T-helper 2 cell treated with Interferon-gamma antibody and Interleukin-4, amounts not matched to agents 100 ng/mL and 5 ng/mL, for 36 hours (primary cell): ENCODE data around the gene RABL3. TPM values are rescaled to one million over a fixed set of nuclear protein-coding genes. Genes with fewer than 3 reads are reported as not detected.
"Not testable (repeated sequence)": the region's sequence is repeated elsewhere in the genome, so short reads cannot be mapped to it uniquely, and the experiment has no call there.

Experiments
- intact Hi-C: fragments of 100-400 bp; cut with micrococcal nuclease; formaldehyde crosslinking; loops from one replicate; pipeline ENCODE4 v1.15.1; 2023
- total RNA-seq: library from RNA; stranded (reverse); gene quantifications from 2 replicates; pipeline ENCODE4 v1.2.3, GENCODE V29; 2022

The RABL3 gene
- total RNA-seq, 1 donor from 2014 or later: 26.4 TPM

DNA sequence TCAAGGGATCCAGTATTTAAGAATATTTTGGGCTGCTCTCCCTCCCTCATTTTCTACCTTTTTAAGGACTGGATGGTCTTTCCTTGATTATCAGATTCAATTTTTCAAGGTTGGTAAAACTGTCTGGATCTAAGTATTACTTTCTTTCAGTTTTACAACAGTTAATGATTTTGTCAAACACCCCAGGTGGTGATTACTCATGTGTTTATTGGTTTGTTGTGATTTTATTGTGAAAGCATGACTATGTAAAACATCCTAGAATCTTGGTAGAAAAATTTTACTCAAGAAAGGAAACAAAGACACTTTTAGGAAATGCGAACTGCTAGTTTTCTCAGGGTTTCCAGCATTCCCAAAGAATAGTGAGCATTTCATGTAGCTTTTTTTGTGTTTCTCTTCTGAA is 7.5 kb upstream of the RABL3 start:
- intact Hi-C loops: no loop called here

DNA sequence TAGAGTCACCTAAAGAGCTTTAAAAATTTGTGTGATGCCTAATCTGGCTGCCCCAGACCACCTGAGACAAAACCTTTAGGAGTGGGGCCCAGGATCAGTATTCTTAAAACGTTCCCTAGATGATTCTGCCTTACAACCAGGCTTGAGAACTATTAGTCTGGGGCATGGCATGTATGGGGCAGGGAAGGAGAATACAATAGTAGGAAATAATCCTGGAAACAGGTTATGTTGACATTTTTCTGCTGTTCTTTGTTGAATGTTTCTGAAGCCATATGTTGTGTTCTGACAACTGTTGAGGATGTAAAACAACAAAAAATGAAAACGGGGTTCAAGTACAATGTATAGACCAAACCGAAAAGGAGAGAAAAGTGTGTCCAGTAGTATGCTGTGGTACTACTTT is 3.1 kb upstream of the RABL3 start:
- intact Hi-C loops: no loop called here

DNA sequence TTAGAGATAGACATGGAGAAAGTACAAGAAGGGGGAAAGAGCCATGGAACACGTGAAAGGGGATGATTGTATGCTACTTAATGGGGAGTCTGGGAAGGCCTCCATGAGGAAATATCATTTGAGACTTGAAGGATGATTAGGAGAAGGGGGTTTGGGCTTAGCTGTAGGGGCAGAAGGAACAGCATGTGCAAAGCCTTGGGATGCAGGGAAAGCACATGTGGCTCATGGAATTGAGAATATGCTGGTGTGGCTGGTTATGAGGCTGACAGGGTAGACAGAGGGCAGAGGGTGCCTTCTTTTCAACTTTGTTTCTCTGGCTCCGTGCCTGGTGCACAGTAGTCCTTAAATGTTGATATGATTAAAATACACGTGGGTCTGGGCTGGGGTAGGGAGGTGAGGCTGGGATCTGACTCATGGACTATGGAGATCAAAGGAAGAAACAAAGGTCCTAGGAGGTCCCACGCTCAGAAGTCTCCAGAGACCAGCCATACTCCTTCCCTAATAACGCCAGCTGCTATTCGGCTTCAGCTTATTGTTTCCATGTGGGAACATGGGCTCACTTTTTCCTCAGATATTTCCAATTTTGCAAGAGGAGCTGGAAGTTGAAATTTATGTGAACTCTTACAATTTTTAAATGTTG is 1.4 kb upstream of the RABL3 start:
- intact Hi-C loops: loop anchor here (2.0 to 5.0 kb wide), 7 partner anchors 31 to 1639 kb away; partner anchors contain the start of genes CFAP91, FAM162A, MIX23 and TIMMDC1

GRCh38 chr3:120742849-120743365 is 591 bp upstream of the RABL3 start:
- intact Hi-C loops: loop anchor here (1.0 to 5.0 kb wide), 13 partner anchors 24 to 1639 kb away; partner anchors contain the start of genes CFAP91, COX17, FAM162A and GSK3B

DNA sequence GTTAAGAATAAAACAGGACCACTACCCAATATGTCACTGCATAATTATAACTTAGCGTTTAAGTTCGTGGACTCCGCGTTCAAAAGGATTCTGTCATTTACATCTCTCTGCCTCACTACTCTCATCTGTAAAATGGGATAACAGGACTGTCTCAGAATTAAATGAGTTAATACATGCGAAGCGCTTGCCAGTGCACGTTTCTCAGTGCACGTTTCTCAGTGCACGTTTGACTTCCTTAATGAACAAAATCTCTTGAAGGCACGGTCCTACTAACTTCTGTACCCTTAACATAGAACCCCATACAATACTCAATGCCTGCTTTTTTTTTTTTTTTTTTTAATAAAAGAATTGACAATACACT is 499 bp downstream of the RABL3 start:
- intact Hi-C loops: loop anchor here (1.0 to 5.0 kb wide), 13 partner anchors 23 to 1640 kb away; partner anchors contain the start of genes CFAP91, COX17, FAM162A and GSK3B

DNA sequence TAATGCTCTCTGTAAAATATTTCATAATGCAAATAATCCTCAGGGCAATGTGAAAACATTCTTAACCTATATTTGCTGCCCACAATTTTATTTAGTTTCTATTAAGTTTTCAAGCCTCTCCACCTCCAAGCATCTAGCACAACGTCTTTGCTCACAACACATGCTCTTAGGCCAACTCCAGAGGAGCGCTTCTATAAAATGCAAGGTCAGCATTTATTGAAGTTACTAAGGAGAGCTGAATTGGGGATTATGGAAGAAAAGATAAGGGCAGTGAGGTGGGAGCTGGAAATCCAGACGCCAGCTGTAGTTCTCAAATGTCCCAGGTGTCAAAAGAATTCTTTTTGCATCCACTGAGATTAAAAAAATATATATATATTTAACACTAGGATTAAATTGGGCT is 996 bp downstream of the RABL3 start:
- intact Hi-C loops: loop anchor here (5.0 kb wide), 3 partner anchors 1039 to 1641 kb away; partner anchors contain the start of genes CFAP91, FAM162A and MIX23

DNA sequence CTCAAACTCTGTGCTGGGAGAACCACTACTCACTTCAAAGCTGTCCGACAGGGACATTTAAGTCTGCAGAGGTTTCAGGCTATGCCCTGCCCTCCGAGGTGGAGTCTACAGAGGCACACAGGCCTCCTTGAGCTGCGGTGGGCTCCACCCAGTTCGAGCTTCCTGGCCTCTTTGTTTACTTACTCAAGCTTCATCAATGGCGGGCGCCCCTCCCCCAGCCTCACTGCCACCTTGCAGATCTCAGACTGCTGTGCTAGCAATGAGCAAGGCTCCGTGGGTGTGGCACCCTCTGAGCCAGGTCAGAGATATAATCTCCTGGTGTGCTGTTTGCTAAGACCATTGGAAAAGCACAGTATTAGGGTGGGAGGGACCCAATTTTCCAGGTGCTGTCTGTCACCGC is 4.3 kb downstream of the RABL3 start:
- intact Hi-C loops: not testable (repeated sequence)

- intact Hi-C loops: no loop called here
These were observed 11.5 kb downstream of the RABL3 start for GRCh38 chr3:120730576-120731542.

DNA sequence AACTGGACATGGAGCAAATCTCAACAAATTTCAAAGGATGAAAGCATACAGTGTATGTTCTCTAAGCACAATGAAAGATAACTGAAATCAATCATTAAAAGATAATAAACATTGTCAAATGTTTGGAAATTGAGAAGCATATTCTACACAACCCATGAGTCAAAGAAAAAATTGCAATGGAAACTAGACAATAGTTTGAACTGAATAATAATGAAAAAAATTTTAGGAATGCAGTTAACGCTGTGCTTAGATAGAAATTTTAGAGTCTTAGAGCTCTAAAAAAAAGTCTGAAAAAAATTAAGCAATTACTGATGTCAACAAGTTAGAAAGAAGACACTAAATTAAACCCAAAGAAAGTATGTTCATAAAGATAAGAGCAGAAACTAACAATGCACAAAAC is 15.5 kb downstream of the RABL3 start:
- intact Hi-C loops: no loop called here

DNA sequence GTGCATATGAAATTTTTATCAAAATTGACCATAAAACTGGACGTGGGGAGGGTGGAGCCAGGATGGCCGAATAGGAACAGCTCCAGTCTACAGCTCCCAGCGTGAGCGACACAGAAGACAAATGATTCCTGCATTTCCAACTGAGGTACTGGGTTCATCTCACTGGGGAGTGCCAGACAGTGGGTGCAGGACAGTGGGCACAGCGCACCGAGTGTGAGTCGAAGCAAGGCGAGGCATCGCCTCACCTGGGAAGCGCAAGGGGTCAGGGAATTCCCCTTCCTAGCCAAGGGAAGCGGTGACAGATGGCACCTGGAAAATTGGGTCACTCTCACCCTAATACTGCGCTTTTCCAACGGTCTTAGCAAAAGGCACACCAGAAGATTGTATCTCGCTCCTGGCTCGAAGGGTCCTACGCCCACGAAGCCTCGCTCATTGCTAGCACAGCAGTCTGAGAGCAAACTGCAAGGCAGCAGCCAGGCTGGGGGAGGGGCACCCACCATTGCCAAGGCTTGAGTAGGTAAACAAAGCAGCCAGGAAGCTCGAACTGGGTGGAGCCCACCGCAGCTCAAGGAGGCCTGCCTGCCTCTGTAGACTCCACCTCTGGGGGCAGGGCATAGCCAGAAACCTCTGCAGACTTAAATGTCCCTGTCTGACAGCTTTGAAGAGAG is 23.0 kb downstream of the RABL3 start:
- intact Hi-C loops: loop anchor here (1.0 to 2.0 kb wide), 2 partner anchors 23 to 122 kb away; partner anchors contain the start of genes GTF2E1, NDUFB4 and RABL3

DNA sequence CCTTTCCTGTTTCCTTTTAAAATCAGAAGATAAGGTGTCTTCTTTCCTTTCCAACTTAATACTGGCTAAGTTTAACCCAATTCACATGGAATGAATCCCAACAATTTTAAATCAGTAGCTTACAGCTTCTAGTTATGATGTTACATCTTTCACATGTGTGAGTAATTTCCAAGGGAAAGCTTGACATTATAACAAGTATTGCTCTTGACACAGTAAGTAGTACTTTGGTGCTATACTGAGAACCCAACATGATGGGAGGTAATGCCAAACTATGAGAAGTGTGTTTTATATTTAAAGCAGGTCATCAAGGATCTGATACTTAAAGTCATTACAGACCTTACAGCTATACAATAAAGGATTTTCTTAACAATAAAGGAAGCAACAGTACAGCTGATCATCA is 29.1 kb downstream of the RABL3 start:
- intact Hi-C loops: no loop called here

GRCh38 chr3:120710369-120710768 is 31.9 kb downstream of the RABL3 start:
- intact Hi-C loops: no loop called here

- intact Hi-C loops: no loop called here
These were observed 33.9 kb downstream of the RABL3 start for GRCh38 chr3:120708408-120708807.

DNA sequence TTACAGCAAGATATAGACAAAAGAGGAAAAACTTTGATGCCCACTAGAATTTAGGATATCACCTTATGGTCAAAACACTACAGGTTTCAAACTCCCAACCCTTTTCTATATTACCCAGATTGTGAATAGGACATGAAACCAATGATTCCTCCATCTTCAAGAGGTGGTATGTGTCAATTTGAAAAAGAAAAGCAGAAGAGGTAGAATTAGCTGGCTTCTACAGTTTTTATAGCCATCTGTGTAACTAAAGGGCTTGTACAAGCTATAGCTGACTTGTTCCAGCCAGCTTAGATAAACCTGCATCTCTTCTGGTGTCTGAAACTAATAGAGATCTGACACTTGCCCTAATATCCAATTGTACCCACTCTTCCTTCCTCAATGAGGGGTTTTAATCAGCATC is 35.4 kb downstream of the RABL3 start:
- intact Hi-C loops: no loop called here

DNA sequence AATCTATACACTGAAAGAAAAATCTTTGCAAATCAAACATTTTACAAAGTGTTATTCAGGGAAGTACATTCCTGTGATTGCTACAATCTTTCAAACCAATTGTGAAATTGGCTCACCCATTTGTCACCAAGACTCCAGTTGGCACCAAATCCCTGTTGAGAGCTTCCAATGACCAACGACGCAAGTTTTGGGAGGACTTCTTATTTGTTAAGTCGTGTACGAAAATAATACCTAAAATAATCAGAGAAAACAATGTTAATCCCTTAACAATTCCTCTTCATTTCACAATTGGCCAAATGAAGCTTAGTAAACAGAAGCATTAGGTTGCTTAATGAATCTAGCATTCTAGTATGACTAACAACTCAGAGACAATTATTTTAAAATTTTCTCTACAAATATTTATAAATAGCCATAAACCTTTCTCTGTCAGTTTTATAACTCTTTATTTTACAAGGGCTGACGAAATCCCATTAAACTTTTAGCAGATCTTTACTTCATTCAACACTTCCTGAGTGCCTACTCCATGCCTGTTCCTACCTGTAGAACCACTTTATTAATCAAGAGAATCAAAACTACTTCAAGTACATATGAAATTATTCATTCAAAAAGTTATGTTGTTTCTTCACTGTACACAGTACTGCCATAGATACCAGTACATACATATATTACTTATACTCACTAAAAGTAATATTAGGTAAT is 36.3 kb downstream of the RABL3 start:
- intact Hi-C loops: no loop called here

- intact Hi-C loops: no loop called here
These were observed 43.0 kb downstream of the RABL3 start for GRCh38 chr3:120699333-120699732.

DNA sequence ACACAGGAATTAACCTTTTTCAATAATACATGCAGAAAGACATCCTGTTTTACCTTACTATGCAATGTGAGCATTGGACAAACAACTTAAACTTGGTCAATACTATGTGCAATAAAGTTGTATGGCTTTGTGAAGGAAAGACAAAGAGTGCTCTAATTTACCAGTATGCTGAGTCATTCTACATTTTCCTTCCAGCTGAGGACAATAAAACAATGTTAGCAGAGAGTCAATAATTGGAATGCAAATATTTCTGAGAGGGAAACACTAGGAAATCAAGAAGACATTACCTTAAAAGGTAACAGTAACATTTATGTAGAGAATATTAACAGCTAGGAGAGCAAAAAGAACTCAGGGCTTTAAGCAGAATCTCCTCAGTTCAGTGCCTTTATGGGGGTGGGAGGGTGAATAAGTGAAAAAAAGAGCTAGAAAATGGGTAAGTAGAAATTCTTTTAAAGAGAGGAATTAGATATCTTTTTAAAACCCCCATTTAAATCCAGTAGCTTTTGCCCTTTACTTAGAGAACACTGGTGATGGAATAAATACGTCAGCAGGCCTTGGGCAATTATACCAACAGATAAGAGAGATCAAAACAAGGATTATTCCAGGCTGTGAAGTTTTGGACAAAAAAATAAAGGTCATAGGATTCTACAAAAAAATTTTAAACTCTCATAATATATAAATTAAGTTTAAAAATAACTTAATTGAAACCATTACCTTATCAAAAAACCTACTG is 48.7 kb downstream of the RABL3 start:
- intact Hi-C loops: no loop called here

GRCh38 chr3:120689395-120689794 is 52.9 kb downstream of the RABL3 start:
- intact Hi-C loops: no loop called here

DNA sequence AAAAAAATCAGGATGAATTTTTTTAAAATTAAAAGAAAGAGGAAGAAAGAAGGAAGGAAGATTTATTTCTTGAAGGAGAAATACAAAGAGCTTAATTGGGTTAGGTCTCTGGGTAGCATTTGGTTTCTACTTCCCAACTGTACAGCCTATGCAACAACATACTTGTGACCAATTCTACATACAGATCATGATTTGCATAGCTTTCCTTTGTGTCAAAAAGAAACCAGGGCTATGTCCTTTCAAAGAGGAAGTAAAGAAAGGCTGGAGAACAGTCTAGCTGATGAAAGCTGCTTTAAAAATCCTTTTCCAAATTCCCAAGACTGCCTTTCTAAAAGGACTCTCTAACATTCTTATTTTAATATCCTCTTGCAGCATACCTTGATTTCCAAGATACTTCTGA is 54.2 kb downstream of the RABL3 start:
- intact Hi-C loops: no loop called here

- intact Hi-C loops: no loop called here
These were observed 56.9 kb downstream of the RABL3 start for GRCh38 chr3:120685411-120685810.
